ENCODE measurements around the gene CCDC188.

The CCDC188 gene

GRCh38 chr22:20196094-20196842 lies 45.4 kb upstream of the CCDC188 start:
- Mint-ChIP-seq H3K27ac (peak overlapping the region in 1 of 3 experiments; percentile 59), H3K4me3 (no peak overlapping the region), H3K9me3 (no peaks in the 10 kb centered on the region), H3K4me1 (peaks cover 15% of the 10 kb centered on the region), H3K27me3 (ENCODE audit: low read depth) (peaks cover 9% of the 10 kb centered on the region), H3K36me3 (ENCODE audit: low read depth) (no peaks in the 10 kb centered on the region)
- no peak for TF ChIP-seq CTCF (IDR thresholded peaks at IDR 0.05; ENCODE audit: unreplicated experiment in 3 of 3)

GRCh38 chr22:20194681-20195593 lies 44.1 kb upstream of the CCDC188 start:
- H3K4me3 Mint-ChIP-seq, result no peak overlapping the region
- H3K27ac Mint-ChIP-seq, result no peak overlapping the region
- peaks cover 15% of the 10 kb centered on the region for H3K4me1 Mint-ChIP-seq
- no peak for TF ChIP-seq CTCF (IDR thresholded peaks at IDR 0.05; ENCODE audit: unreplicated experiment in 3 of 3)
- no peaks in the 10 kb centered on the region for H3K36me3 Mint-ChIP-seq (ENCODE audit: low read depth)
- no peaks in the 10 kb centered on the region for H3K9me3 Mint-ChIP-seq
- peaks cover 15% of the 10 kb centered on the region for H3K27me3 Mint-ChIP-seq (ENCODE audit: low read depth)

GRCh38 chr22:20193761-20194494 lies 43.1 kb upstream of the CCDC188 start:
- H3K36me3 Mint-ChIP-seq (ENCODE audit: low read depth), result no peaks in the 10 kb centered on the region
- H3K27me3 Mint-ChIP-seq (ENCODE audit: low read depth), result peaks cover 23% of the 10 kb centered on the region
- H3K9me3 Mint-ChIP-seq, result no peaks in the 10 kb centered on the region
- H3K27ac Mint-ChIP-seq, result no peak overlapping the region
- H3K4me3 Mint-ChIP-seq, result no peak overlapping the region
- TF ChIP-seq CTCF (IDR thresholded peaks at IDR 0.05; ENCODE audit: unreplicated experiment in 3 of 3), result no peak
- H3K4me1 Mint-ChIP-seq, result peaks cover 15% of the 10 kb centered on the region

- Mint-ChIP-seq H3K27ac (no peak overlapping the region), H3K4me3 (no peak overlapping the region), H3K27me3 (ENCODE audit: low read depth) (peaks cover 23% of the 10 kb centered on the region), H3K9me3 (no peaks in the 10 kb centered on the region), H3K36me3 (ENCODE audit: low read depth) (no peaks in the 10 kb centered on the region), H3K4me1 (peaks cover 9% of the 10 kb centered on the region)
- TF ChIP-seq CTCF (IDR thresholded peaks at IDR 0.05; ENCODE audit: unreplicated experiment in 3 of 3), result no peak
Measured at GRCh38 chr22:20192972-20193760, 42.3 kb upstream of the CCDC188 start.

- Mint-ChIP-seq H3K4me1 (peaks cover 5% of the 10 kb centered on the region), H3K4me3 (no peak overlapping the region), H3K9me3 (no peaks in the 10 kb centered on the region), H3K36me3 (ENCODE audit: low read depth) (no peaks in the 10 kb centered on the region), H3K27me3 (ENCODE audit: low read depth) (peaks cover 19% of the 10 kb centered on the region), H3K27ac (no peak overlapping the region)
- no peak for TF ChIP-seq CTCF (IDR thresholded peaks at IDR 0.05; ENCODE audit: unreplicated experiment in 3 of 3)
Measured at GRCh38 chr22:20192293-20192971, 41.6 kb upstream of the CCDC188 start.

All from nephron (organoid).